H9 (cell line): ENCODE measurements around the gene ENOX1. TPM values are rescaled to one million over a fixed set of nuclear protein-coding genes. Genes with fewer than 3 reads are reported as not detected.

Source experiments
- DNase-seq: peaks from one replicate; pipeline ENCODE4 v3.0.0-alpha.2; 2017
- H2AFZ ChIP-seq: one replicate; pipeline ENCODE4 v1.6.1; 2013; ENCODE audit warnings: mild to moderate bottlenecking, low read length, control low read depth, moderate library complexity
- H2AK5ac ChIP-seq: 2 replicates; pipeline ENCODE4 v1.6.1; 2013; ENCODE audit warnings: low read length, control low read depth, mixed read lengths; ENCODE audit not compliant: insufficient read length
- H2BK120ac ChIP-seq: one replicate; pipeline ENCODE4 v1.6.1; 2013; ENCODE audit warnings: low read depth, mild to moderate bottlenecking, low read length, control low read depth, inconsistent platforms; ENCODE audit not compliant: poor library complexity, severe bottlenecking
- H2BK12ac ChIP-seq: 2 replicates; pipeline ENCODE4 v1.6.1; 2013; ENCODE audit warnings: low read length, control low read depth, mixed read lengths, low read depth; ENCODE audit not compliant: insufficient read length
- H2BK15ac ChIP-seq: 2 replicates; pipeline ENCODE4 v1.6.1; 2013; ENCODE audit warnings: low read depth, low read length, control low read depth
- H2BK20ac ChIP-seq: one replicate; pipeline ENCODE4 v1.6.1; 2013; ENCODE audit warnings: low read depth, mild to moderate bottlenecking, low read length, control low read depth, inconsistent platforms; ENCODE audit not compliant: poor library complexity, severe bottlenecking
- H2BK5ac ChIP-seq: 2 replicates; pipeline ENCODE4 v1.6.1; 2013; ENCODE audit warnings: low read length, control low read depth, mixed read lengths; ENCODE audit not compliant: insufficient read length
- H3K14ac ChIP-seq: 2 replicates; pipeline ENCODE4 v1.6.1; 2013; ENCODE audit warnings: low read length, control low read depth; ENCODE audit not compliant: insufficient read depth
- H3K18ac ChIP-seq: 2 replicates; pipeline ENCODE4 v1.6.1; 2013; ENCODE audit warnings: low read depth, mild to moderate bottlenecking, mixed read lengths, low read length, control low read depth; ENCODE audit not compliant: insufficient read length
- H3K23ac ChIP-seq: 2 replicates; pipeline ENCODE4 v1.6.1; 2013; ENCODE audit warnings: low read length, control low read depth, mixed read lengths, low read depth; ENCODE audit not compliant: insufficient read length
- H3K23me2 ChIP-seq: 2 replicates; pipeline ENCODE4 v1.6.1; 2013; ENCODE audit warnings: low read depth, mild to moderate bottlenecking, mixed read lengths, low read length, control low read depth; ENCODE audit not compliant: insufficient read length, poor library complexity, severe bottlenecking
- H3K27ac ChIP-seq: 2 replicates; pipeline ENCODE4 v1.5.1; 2013; ENCODE audit warnings: low read length, control low read depth, mixed read lengths, low read depth; ENCODE audit not compliant: insufficient read length
- H3K27me3 ChIP-seq: 2 replicates; pipeline ENCODE4 v1.6.1; 2013; ENCODE audit warnings: low read length, control low read depth, inconsistent platforms; ENCODE audit not compliant: insufficient read depth
- H3K4ac ChIP-seq: 2 replicates; pipeline ENCODE4 v1.6.1; 2013; ENCODE audit warnings: low read depth, mild to moderate bottlenecking, control low read depth, inconsistent platforms, low read length, moderate library complexity
- H3K4me1 ChIP-seq: 2 replicates; pipeline ENCODE4 v1.6.1; 2013; ENCODE audit warnings: low read length, control low read depth, inconsistent platforms; ENCODE audit not compliant: insufficient read depth
- H3K4me2 ChIP-seq: 2 replicates; pipeline ENCODE4 v1.6.1; 2013; ENCODE audit warnings: low read length, control low read depth, mixed read lengths; ENCODE audit not compliant: insufficient read length, insufficient read depth
- H3K56ac ChIP-seq: 2 replicates; pipeline ENCODE4 v1.6.1; 2013; ENCODE audit warnings: low read depth, mild to moderate bottlenecking, mixed read lengths, low read length, control low read depth; ENCODE audit not compliant: insufficient read length
- H3K79me1 ChIP-seq: 2 replicates; pipeline ENCODE4 v1.6.1; 2013; ENCODE audit warnings: low read depth, mild to moderate bottlenecking, moderate library complexity, low read length, control low read depth, inconsistent platforms; ENCODE audit not compliant: insufficient read depth, poor library complexity, severe bottlenecking
- H3K79me2 ChIP-seq: 2 replicates; pipeline ENCODE4 v1.6.1; 2013; ENCODE audit warnings: low read length, control low read depth, inconsistent platforms; ENCODE audit not compliant: insufficient read depth
- H3K9ac ChIP-seq: 2 replicates; pipeline ENCODE4 v1.6.1; 2013; ENCODE audit warnings: low read length, control low read depth, mixed read lengths; ENCODE audit not compliant: insufficient read length; ENCODE audit errors: extremely low read depth
- H3K9me3 ChIP-seq: one replicate; pipeline ENCODE4 v1.6.1; 2013; ENCODE audit warnings: low read depth, low read length, inconsistent platforms; ENCODE audit not compliant: control insufficient read depth
- H3T11ph ChIP-seq: one replicate; pipeline ENCODE4 v1.6.1; 2013; ENCODE audit warnings: mild to moderate bottlenecking, low read length, control low read depth, inconsistent platforms
- H4K20me1 ChIP-seq: one replicate; pipeline ENCODE4 v1.6.1; 2013; ENCODE audit not compliant: control insufficient read depth, insufficient read length, insufficient read depth
- H4K5ac ChIP-seq: 2 replicates; pipeline ENCODE4 v1.6.1; 2013; ENCODE audit warnings: low read depth, mild to moderate bottlenecking, mixed read lengths, low read length, control low read depth; ENCODE audit not compliant: insufficient read length
- H4K8ac ChIP-seq: replicated peaks from 2 replicates; pipeline ENCODE4 v1.6.1; 2013; ENCODE audit warnings: low read length, control low read depth, mixed read lengths, low read depth; ENCODE audit not compliant: insufficient read length
- H4K91ac ChIP-seq: 2 replicates; pipeline ENCODE4 v1.6.1; 2013; ENCODE audit warnings: low read depth, mild to moderate bottlenecking, moderate library complexity, mixed read lengths, low read length, control low read depth; ENCODE audit not compliant: insufficient read length
- H3K27ac Mint-ChIP-seq, 3 experiments: 2 replicates in 2 of 3; 3 replicates in 1 of 3; pipeline ENCODE4 v1.8.0; 2020 to 2021; ENCODE audit warnings: mixed read lengths in 3 of 3, mild to moderate bottlenecking in 1 of 3, moderate library complexity in 1 of 3
- H3K27me3 Mint-ChIP-seq: 2 replicates; pipeline ENCODE4 v1.8.0; 2021; ENCODE audit warnings: low read depth, mild to moderate bottlenecking, moderate library complexity, mixed read lengths
- H3K36me3 Mint-ChIP-seq, 3 experiments: 2 replicates in 2 of 3; 3 replicates in 1 of 3; pipeline ENCODE4 v1.8.0; 2020 to 2021; ENCODE audit warnings: low read depth in 3 of 3, mixed read lengths in 3 of 3; ENCODE audit not compliant: insufficient read depth in 1 of 3
- H3K4me1 Mint-ChIP-seq, 2 experiments: 2 replicates each; pipeline ENCODE4 v1.8.0; 2020; ENCODE audit warnings: mixed read lengths in 2 of 2
- H3K4me3 Mint-ChIP-seq, 2 experiments: 2 replicates in 1 of 2; 3 replicates in 1 of 2; pipeline ENCODE4 v1.8.0; 2020 to 2021; ENCODE audit warnings: mild to moderate bottlenecking in 2 of 2, mixed read lengths in 2 of 2, moderate library complexity in 1 of 2
- H3K9me3 Mint-ChIP-seq, 2 experiments: 2 replicates in 1 of 2; 3 replicates in 1 of 2; pipeline ENCODE4 v1.8.0; 2020; ENCODE audit warnings: mild to moderate bottlenecking in 2 of 2, mixed read lengths in 2 of 2, moderate library complexity in 1 of 2
- CTCF ChIP-seq: fragments of 200-600 bp; sonication (generic); conservative IDR thresholded peaks from 3 replicates; pipeline ENCODE4 v1.8.0; 2021; ENCODE audit warnings: antibody characterized with exemption, mild to moderate bottlenecking
- WGBS: extraction: QIAGEN DNeasy Blood & Tissue Kit; methylation state at CpG from one replicate; pipeline ENCODE4 v1.1.7; 2013; ENCODE audit warnings: missing lambda C conversion rate, low lambda C conversion rate, mixed read lengths; ENCODE audit not compliant: insufficient read length; ENCODE audit errors: extremely low coverage; 5-methylcytosine and 5-hydroxymethylcytosine counted together
- total RNA-seq: library from RNA; stranded (reverse); gene quantifications from 2 replicates; pipeline ENCODE4 v1.2.1, GENCODE V29; 2021

ENOX1 gene
- total RNA-seq, 1 experiment from 2014 or later: 0.24 TPM

DNA sequence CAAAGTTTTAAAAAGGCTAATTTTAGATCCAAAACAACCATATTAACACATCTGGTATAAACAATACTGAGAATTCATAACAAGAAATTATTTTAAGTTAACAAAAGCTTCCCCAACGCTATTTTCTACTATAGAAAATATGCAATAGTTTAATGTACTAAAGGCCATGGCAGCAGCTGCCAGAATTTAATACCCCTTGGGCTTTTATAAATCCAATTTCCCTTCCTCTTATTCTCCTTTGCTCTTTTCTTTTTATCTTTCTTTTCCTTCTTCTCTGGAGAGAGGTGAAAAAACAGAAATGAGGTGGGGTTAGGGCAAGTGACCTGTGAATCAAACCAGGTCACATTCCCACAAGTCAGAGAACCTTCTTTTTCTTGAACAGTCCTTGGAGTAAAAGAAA, 58.9 kb downstream of the ENOX1 start:
- Mint-ChIP-seq H3K4me3 (no peak overlapping the region), H3K27ac (no peak overlapping the region), H3K9me3 (no peaks in the 10 kb centered on the region), H3K4me1 (peaks cover 13 to 14% of the 10 kb centered on the region in 2 experiments), H3K27me3 (no peaks in the 10 kb centered on the region), H3K36me3 (no peaks in the 10 kb centered on the region)
- H2BK120ac ChIP-seq: no peak overlapping the region
- H4K91ac ChIP-seq: no peak overlapping the region
- no peaks in the 10 kb centered on the region for H4K20me1 ChIP-seq
- H3K79me1 ChIP-seq: no peaks in the 10 kb centered on the region
- H2AFZ ChIP-seq: no peak overlapping the region
- no peak overlapping the region for H2AK5ac ChIP-seq
- H3K9me3 ChIP-seq: no peaks in the 10 kb centered on the region
- H2BK15ac ChIP-seq: no peak overlapping the region
- no peak overlapping the region for H3K4ac ChIP-seq
- no peak overlapping the region for H3K23ac ChIP-seq
- no peak overlapping the region for H3T11ph ChIP-seq
- no peak overlapping the region for H3K9ac ChIP-seq
- no peak overlapping the region for H4K5ac ChIP-seq
- no peak for DNase-seq
- H3K27ac ChIP-seq: no peak overlapping the region
- no CpG with 5 or more reads among the region's 1 CpG for WGBS
- no peaks in the 10 kb centered on the region for H3K23me2 ChIP-seq
- H3K4me2 ChIP-seq: no peak overlapping the region
- H3K56ac ChIP-seq: no peak overlapping the region
- H3K4me1 ChIP-seq: no peaks in the 10 kb centered on the region
- no peak overlapping the region for H3K14ac ChIP-seq
- H2BK5ac ChIP-seq: no peak overlapping the region
- no peak overlapping the region for H2BK20ac ChIP-seq
- H4K8ac ChIP-seq: no peak overlapping the region
- no peak for TF ChIP-seq CTCF
- H3K27me3 ChIP-seq: no peaks in the 10 kb centered on the region
- H2BK12ac ChIP-seq: no peak overlapping the region
- no peak overlapping the region for H3K18ac ChIP-seq
- no peaks in the 10 kb centered on the region for H3K79me2 ChIP-seq
